ENCODE data around the gene LENG9.
A peak's percentile ranks its signal among the peaks of the same experiment; 100 is the strongest.

The LENG9 gene

DNA sequence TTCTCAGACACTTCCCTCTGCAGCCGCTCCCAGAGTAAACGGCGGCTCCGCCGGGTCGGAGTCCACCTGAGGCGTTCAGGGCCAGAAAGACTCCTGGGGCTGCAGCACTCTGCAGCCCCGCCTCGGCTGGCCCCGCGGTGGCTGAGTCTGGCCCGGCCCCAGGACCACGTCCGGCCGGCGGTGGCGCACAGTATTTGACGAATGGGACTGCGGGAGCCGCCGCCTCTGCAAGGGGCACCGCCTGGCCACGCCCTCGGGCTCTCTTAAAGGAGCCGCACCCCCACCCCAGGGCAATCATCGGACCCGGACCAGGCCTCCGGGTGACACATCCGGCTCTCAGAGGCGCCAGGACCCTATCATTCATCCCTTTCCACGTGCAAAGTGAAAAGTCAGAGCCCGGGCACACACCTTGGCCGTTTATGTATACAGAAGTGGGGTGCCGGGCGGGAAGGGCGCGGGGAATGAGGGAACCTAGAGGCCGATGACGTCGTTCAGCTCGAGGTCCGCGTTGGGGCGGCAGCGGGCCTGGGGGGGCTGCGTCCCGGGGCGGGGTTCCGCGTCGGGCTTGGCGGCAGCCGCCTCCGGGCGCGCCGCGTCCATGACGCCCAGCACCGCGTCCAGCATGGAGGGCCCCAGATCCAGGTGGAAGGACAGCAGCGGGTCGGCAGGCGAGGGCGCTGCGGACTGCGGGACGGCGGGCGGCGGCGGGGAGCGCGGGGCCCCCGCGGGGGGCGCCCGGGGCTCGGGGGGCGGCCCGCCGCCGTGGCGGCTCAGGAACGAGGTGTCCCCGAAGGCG, 1.2 kb upstream of the LENG9 start (continued):
- no peak for TF ChIP-seq FEZF1 (tag by site-specific recombination; IDR thresholded peaks at IDR 0.05)
- no peak for TF ChIP-seq MEIS1 (CRISPR knock-in tag; IDR thresholded peaks at IDR 0.05; ENCODE audit: borderline replicate concordance)
- no peak for TF ChIP-seq ZNF10 (tag by site-specific recombination; IDR thresholded peaks at IDR 0.05)
- TF ChIP-seq KLF7 (tag by site-specific recombination; IDR thresholded peaks at IDR 0.05; ENCODE audit: borderline replicate concordance) = peak; percentile 39; the same call in 1 of the 2 replicates
- no peak for TF ChIP-seq ZNF529 (tag by site-specific recombination; IDR thresholded peaks at IDR 0.05; ENCODE audit: insufficient replicate concordance)
- TF ChIP-seq ZNF76 (tag by site-specific recombination; IDR thresholded peaks at IDR 0.05; ENCODE audit: borderline replicate concordance, low read depth) = 0 out of 2 replicates have a peak, but pooled peaks have one; percentile 27
- TF ChIP-seq, protein P1, sequence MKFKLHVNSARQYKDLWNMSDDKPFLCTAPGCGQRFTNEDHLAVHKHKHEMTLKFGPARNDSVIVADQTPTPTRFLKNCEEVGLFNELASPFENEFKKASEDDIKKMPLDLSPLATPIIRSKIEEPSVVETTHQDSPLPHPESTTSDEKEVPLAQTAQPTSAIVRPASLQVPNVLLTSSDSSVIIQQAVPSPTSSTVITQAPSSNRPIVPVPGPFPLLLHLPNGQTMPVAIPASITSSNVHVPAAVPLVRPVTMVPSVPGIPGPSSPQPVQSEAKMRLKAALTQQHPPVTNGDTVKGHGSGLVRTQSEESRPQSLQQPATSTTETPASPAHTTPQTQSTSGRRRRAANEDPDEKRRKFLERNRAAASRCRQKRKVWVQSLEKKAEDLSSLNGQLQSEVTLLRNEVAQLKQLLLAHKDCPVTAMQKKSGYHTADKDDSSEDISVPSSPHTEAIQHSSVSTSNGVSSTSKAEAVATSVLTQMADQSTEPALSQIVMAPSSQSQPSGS (tag by site-specific recombination; IDR thresholded peaks at IDR 0.05; ENCODE audit: low read depth) = no peak
- TF ChIP-seq, protein P2, sequence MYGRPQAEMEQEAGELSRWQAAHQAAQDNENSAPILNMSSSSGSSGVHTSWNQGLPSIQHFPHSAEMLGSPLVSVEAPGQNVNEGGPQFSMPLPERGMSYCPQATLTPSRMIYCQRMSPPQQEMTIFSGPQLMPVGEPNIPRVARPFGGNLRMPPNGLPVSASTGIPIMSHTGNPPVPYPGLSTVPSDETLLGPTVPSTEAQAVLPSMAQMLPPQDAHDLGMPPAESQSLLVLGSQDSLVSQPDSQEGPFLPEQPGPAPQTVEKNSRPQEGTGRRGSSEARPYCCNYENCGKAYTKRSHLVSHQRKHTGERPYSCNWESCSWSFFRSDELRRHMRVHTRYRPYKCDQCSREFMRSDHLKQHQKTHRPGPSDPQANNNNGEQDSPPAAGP (tag by site-specific recombination; IDR thresholded peaks at IDR 0.05) = no peak
- TF ChIP-seq ZBTB48 (tag by site-specific recombination; IDR thresholded peaks at IDR 0.05) = no peak
- TF ChIP-seq ZNF510 (tag by site-specific recombination; IDR thresholded peaks at IDR 0.05; ENCODE audit: insufficient replicate concordance) = no peak
- TF ChIP-seq, protein P3, sequence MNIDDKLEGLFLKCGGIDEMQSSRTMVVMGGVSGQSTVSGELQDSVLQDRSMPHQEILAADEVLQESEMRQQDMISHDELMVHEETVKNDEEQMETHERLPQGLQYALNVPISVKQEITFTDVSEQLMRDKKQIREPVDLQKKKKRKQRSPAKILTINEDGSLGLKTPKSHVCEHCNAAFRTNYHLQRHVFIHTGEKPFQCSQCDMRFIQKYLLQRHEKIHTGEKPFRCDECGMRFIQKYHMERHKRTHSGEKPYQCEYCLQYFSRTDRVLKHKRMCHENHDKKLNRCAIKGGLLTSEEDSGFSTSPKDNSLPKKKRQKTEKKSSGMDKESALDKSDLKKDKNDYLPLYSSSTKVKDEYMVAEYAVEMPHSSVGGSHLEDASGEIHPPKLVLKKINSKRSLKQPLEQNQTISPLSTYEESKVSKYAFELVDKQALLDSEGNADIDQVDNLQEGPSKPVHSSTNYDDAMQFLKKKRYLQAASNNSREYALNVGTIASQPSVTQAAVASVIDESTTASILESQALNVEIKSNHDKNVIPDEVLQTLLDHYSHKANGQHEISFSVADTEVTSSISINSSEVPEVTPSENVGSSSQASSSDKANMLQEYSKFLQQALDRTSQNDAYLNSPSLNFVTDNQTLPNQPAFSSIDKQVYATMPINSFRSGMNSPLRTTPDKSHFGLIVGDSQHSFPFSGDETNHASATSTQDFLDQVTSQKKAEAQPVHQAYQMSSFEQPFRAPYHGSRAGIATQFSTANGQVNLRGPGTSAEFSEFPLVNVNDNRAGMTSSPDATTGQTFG (tag by site-specific recombination; IDR thresholded peaks at IDR 0.05; ENCODE audit: borderline replicate concordance) = no peak
- no peak for TF ChIP-seq SCRT1 (tag by site-specific recombination; IDR thresholded peaks at IDR 0.05; ENCODE audit: borderline replicate concordance)
- TF ChIP-seq KLF16 (tag by site-specific recombination; IDR thresholded peaks at IDR 0.05) = 0 out of 2 replicates have a peak, but pooled peaks have one; percentile 28
- no peak for TF ChIP-seq ZNF624 (tag by site-specific recombination; IDR thresholded peaks at IDR 0.05)
- TF ChIP-seq ZNF239 (tag by site-specific recombination; IDR thresholded peaks at IDR 0.05) = no peak
- no peak for TF ChIP-seq OVOL3 (tag by site-specific recombination; IDR thresholded peaks at IDR 0.05)
- TF ChIP-seq, protein P4, sequence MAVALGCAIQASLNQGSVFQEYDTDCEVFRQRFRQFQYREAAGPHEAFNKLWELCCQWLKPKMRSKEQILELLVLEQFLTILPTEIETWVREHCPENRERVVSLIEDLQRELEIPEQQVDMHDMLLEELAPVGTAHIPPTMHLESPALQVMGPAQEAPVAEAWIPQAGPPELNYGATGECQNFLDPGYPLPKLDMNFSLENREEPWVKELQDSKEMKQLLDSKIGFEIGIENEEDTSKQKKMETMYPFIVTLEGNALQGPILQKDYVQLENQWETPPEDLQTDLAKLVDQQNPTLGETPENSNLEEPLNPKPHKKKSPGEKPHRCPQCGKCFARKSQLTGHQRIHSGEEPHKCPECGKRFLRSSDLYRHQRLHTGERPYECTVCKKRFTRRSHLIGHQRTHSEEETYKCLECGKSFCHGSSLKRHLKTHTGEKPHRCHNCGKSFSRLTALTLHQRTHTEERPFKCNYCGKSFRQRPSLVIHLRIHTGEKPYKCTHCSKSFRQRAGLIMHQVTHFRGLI (tag by site-specific recombination; IDR thresholded peaks at IDR 0.05) = 0 out of 2 replicates have a peak, but pooled peaks have one; percentile 12
- TF ChIP-seq, protein P5, sequence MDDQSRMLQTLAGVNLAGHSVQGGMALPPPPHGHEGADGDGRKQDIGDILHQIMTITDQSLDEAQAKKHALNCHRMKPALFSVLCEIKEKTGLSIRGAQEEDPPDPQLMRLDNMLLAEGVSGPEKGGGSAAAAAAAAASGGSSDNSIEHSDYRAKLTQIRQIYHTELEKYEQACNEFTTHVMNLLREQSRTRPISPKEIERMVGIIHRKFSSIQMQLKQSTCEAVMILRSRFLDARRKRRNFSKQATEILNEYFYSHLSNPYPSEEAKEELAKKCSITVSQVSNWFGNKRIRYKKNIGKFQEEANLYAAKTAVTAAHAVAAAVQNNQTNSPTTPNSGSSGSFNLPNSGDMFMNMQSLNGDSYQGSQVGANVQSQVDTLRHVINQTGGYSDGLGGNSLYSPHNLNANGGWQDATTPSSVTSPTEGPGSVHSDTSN (CRISPR knock-in tag; IDR thresholded peaks at IDR 0.05) = peak; percentile 80; the same call in 1 of the 2 replicates
- TF ChIP-seq ZNF530 (tag by site-specific recombination; IDR thresholded peaks at IDR 0.05; ENCODE audit: low read depth) = no peak
- TF ChIP-seq, protein P6, sequence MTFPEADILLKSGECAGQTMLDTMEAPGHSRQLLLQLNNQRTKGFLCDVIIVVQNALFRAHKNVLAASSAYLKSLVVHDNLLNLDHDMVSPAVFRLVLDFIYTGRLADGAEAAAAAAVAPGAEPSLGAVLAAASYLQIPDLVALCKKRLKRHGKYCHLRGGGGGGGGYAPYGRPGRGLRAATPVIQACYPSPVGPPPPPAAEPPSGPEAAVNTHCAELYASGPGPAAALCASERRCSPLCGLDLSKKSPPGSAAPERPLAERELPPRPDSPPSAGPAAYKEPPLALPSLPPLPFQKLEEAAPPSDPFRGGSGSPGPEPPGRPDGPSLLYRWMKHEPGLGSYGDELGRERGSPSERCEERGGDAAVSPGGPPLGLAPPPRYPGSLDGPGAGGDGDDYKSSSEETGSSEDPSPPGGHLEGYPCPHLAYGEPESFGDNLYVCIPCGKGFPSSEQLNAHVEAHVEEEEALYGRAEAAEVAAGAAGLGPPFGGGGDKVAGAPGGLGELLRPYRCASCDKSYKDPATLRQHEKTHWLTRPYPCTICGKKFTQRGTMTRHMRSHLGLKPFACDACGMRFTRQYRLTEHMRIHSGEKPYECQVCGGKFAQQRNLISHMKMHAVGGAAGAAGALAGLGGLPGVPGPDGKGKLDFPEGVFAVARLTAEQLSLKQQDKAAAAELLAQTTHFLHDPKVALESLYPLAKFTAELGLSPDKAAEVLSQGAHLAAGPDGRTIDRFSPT (tag by site-specific recombination; IDR thresholded peaks at IDR 0.05) = no peak
- TF ChIP-seq ZNF324 (tag by site-specific recombination; IDR thresholded peaks at IDR 0.05) = no peak
- TF ChIP-seq ZNF561 (tag by site-specific recombination; IDR thresholded peaks at IDR 0.05; ENCODE audit: borderline replicate concordance) = peak; percentile 74
- TF ChIP-seq, protein P7, sequence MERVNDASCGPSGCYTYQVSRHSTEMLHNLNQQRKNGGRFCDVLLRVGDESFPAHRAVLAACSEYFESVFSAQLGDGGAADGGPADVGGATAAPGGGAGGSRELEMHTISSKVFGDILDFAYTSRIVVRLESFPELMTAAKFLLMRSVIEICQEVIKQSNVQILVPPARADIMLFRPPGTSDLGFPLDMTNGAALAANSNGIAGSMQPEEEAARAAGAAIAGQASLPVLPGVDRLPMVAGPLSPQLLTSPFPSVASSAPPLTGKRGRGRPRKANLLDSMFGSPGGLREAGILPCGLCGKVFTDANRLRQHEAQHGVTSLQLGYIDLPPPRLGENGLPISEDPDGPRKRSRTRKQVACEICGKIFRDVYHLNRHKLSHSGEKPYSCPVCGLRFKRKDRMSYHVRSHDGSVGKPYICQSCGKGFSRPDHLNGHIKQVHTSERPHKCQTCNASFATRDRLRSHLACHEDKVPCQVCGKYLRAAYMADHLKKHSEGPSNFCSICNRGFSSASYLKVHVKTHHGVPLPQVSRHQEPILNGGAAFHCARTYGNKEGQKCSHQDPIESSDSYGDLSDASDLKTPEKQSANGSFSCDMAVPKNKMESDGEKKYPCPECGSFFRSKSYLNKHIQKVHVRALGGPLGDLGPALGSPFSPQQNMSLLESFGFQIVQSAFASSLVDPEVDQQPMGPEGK (tag by site-specific recombination; IDR thresholded peaks at IDR 0.05) = peak; percentile 61
- TF ChIP-seq ZNF830 (tag by site-specific recombination; IDR thresholded peaks at IDR 0.05; ENCODE audit: low read depth) = no peak
- peak; percentile 73 for TF ChIP-seq ZNF623 (tag by site-specific recombination; IDR thresholded peaks at IDR 0.05)
- peak; percentile 92 for TF ChIP-seq GLIS1 (tag by site-specific recombination; IDR thresholded peaks at IDR 0.05)
- no peak for TF ChIP-seq ZNF146 (tag by site-specific recombination; IDR thresholded peaks at IDR 0.05)
